Fibroblast of lung (primary cell): ENCODE data around the gene TMEM74B. TPM values are rescaled to one million over a fixed set of nuclear protein-coding genes. Genes with fewer than 3 reads are reported as not detected.

Source experiments
- DNase-seq, 2 donors: peaks; one replicate each; pipeline versions ENCODE4 v3.0.0 to v3.0.0-alpha.2; 2010; ENCODE audit warnings: low read depth in 2 of 2
- H2AFZ ChIP-seq: 2 replicates; pipeline ENCODE4 v1.5.1; 2012; ENCODE audit warnings: low read length, control low read depth, inconsistent platforms
- H3K27ac ChIP-seq: 2 replicates; pipeline ENCODE4 v1.5.1; 2011; ENCODE audit warnings: low read length, control low read depth; ENCODE audit not compliant: insufficient read depth
- H3K27me3 ChIP-seq: 2 replicates; pipeline ENCODE4 v1.5.1; 2011; ENCODE audit warnings: mild to moderate bottlenecking, low read length; ENCODE audit not compliant: control insufficient read depth, insufficient read depth
- H3K36me3 ChIP-seq: 2 replicates; pipeline ENCODE4 v1.5.1; 2011; ENCODE audit warnings: low read length; ENCODE audit not compliant: control insufficient read depth, insufficient read depth
- H3K4me1 ChIP-seq: 2 replicates; pipeline ENCODE4 v1.5.1; 2011; ENCODE audit warnings: low read length; ENCODE audit not compliant: control insufficient read depth, insufficient read depth; ENCODE audit errors: extremely low read depth
- H3K4me2 ChIP-seq: 2 replicates; pipeline ENCODE4 v1.5.1; 2011; ENCODE audit warnings: low read length, control low read depth; ENCODE audit not compliant: insufficient read depth; ENCODE audit errors: extremely low read depth
- H3K4me3 ChIP-seq, 4 experiments: fragments of 200-600 bp in 1 of 4; sonication (generic) in 1 of 4; replicated peaks in 1 of 4; 2 replicates each; pipeline ENCODE4 v1.5.1; 2011 to 2016; ENCODE audit warnings: low read length in 4 of 4, low read depth in 3 of 4, mild to moderate bottlenecking in 3 of 4, control low read depth in 2 of 4, inconsistent platforms in 1 of 4, mixed read lengths in 1 of 4; ENCODE audit not compliant: insufficient read depth in 1 of 4; ENCODE audit errors: control extremely low read depth in 1 of 4
- H3K79me2 ChIP-seq: 2 replicates; pipeline ENCODE4 v1.5.1; 2012; ENCODE audit warnings: mild to moderate bottlenecking, low read length, inconsistent platforms; ENCODE audit not compliant: control insufficient read depth, insufficient read depth
- H3K9ac ChIP-seq: 2 replicates; pipeline ENCODE4 v1.5.1; 2011; ENCODE audit warnings: mild to moderate bottlenecking, low read length, control low read depth; ENCODE audit not compliant: insufficient read depth
- H3K9me3 ChIP-seq: 2 replicates; pipeline ENCODE4 v1.5.1; 2012; ENCODE audit warnings: low read depth, low read length; ENCODE audit not compliant: control insufficient read depth, insufficient read depth
- H4K20me1 ChIP-seq: 2 replicates; pipeline ENCODE4 v1.5.1; 2011; ENCODE audit warnings: low read length; ENCODE audit not compliant: control insufficient read depth, insufficient read depth; ENCODE audit errors: extremely low read depth
- CTCF ChIP-seq, 2 donors: IDR thresholded peaks in 1 of 2; conservative IDR thresholded peaks in 1 of 2; 1 replicate in 1 of 2; 2 replicates in 1 of 2; pipeline ENCODE4 v1.5.1; 2011 to 2012; ENCODE audit warnings: low read length in 2 of 2, control low read depth in 1 of 2, inconsistent platforms in 1 of 2, low read depth in 1 of 2, mild to moderate bottlenecking in 1 of 2
- EZH2 ChIP-seq: IDR thresholded peaks from 2 replicates; pipeline ENCODE4 v1.5.1; 2012; ENCODE audit warnings: low read length, control low read depth, mild to moderate bottlenecking; ENCODE audit errors: missing control alignments
- polyA plus RNA-seq, 2 donors: library from polyadenylated mRNA; depleted of rRNA in 1 of 2; stranded (reverse) in 1 of 2; unstranded in 1 of 2; fragments of >200 nt; gene quantifications; 2 replicates each; pipeline ENCODE4 v1.2.1, GENCODE V29; 2011 to 2012; ENCODE audit warnings: missing spikeins in 1 of 2
- total RNA-seq: library from RNA; depleted of rRNA; stranded (reverse); fragments of >200 nt; gene quantifications from 2 replicates; pipeline ENCODE4 v1.2.1, GENCODE V29; 2014

The TMEM74B gene
- total and polyA plus RNA-seq, 2 donors (not counting 1 experiment from before 2014, with no cell fraction given), result not detected

- no peak overlapping the region for H2AFZ ChIP-seq
These were observed 22.6 kb upstream of the TMEM74B start for GRCh38 chr20:1207293-1207878.

DNA sequence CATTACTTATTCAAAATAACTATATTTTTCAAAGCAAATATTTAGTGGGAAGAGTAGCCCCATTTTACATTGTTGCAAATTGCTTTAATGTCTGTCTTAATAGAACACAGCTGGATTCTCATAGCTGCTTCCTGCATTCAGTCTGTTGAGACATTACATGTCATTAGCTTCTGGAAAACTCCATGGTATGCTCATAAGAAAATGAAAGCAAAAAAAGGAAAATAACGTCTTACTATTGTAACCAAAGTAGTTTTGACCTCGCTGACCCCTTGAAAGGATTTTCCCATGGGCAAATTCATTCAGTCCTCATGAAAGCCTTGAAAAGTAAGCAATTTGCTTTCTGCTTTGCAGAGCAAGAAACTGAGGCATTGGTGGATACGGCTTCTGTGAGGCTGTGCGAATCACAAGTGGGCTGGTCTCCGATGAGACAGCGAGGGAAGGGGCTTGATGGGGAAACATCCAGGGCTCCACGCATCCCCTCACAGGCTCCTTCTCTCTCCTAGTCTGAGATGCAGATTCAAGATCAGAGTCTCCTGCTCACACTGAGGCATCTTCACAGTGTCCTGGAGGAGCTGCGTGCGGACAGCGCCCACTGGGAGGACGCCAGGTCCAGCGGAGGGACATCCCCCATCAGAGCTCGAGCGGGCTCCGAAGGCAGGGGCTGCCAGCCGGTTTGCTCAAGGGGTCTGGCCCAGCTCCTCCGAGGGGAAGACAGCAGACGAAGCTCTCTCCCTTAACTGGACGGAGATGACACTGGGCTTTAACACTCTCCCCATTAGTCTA, 21.8 kb upstream of the TMEM74B start:
- TF ChIP-seq EZH2, result no peak
- TF ChIP-seq CTCF (conservative IDR thresholded peaks at IDR 0.05 in 1 of 2, IDR thresholded peaks at IDR 0.05 in 1 of 2; ENCODE audit: low read depth in 1 of 2, low read length in 2 of 2), result no peak
- H4K20me1 ChIP-seq, result no peaks in the 10 kb centered on the region
- H3K27me3 ChIP-seq, result peaks cover 24% of the 10 kb centered on the region
- no peak overlapping the region for H2AFZ ChIP-seq
- H3K4me1 ChIP-seq, result no peaks in the 10 kb centered on the region
- H3K36me3 ChIP-seq, result no peaks in the 10 kb centered on the region
- H3K9me3 ChIP-seq, result no peaks in the 10 kb centered on the region
- H3K4me2 ChIP-seq, result peak overlapping the region; percentile 13
- peak overlapping the region in 1 of 4 experiments; percentile 28 for H3K4me3 ChIP-seq
- no peak overlapping the region for H3K9ac ChIP-seq
- DNase-seq, result no peak
- no peak overlapping the region for H3K27ac ChIP-seq
- H3K79me2 ChIP-seq, result no peaks in the 10 kb centered on the region

More at GRCh38 chr20:1207293-1207878, 22.6 kb upstream of the TMEM74B start:
- H3K27ac ChIP-seq, result no peak overlapping the region
- H3K79me2 ChIP-seq, result no peaks in the 10 kb centered on the region
- H3K9me3 ChIP-seq, result no peaks in the 10 kb centered on the region
- H3K4me1 ChIP-seq, result no peaks in the 10 kb centered on the region
- H3K4me3 ChIP-seq, result no peak overlapping the region
- no peak for TF ChIP-seq CTCF (conservative IDR thresholded peaks at IDR 0.05 in 1 of 2, IDR thresholded peaks at IDR 0.05 in 1 of 2; ENCODE audit: low read depth in 1 of 2, low read length in 2 of 2)
- peak; percentile 45 for TF ChIP-seq EZH2
- no peak for DNase-seq
- no peak overlapping the region for H3K4me2 ChIP-seq
- H3K36me3 ChIP-seq, result no peaks in the 10 kb centered on the region
- no peak overlapping the region for H3K9ac ChIP-seq
- peaks cover 24% of the 10 kb centered on the region for H3K27me3 ChIP-seq
- no peaks in the 10 kb centered on the region for H4K20me1 ChIP-seq

DNA sequence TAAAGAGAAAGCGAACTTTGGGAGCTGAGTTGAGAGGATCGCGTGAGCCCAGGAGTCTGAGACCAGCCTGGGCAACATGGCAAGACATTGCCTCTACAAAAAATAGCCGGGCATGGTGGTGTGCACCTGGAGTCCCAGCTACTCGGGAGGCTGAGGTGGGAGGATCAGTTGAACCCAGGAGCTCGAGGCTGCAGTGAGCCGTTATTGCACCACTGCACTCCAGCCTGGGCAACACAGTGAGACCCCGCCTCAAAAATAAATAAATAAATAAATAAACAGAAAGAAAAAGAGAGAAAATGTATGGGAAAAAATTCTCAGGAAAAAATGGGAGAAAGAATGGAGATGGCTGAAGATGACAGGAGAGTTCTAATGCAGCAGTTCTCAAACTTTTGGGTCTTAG, 21.0 kb upstream of the TMEM74B start:
- Histone ChIP-seq H3K79me2 (no peaks in the 10 kb centered on the region), H4K20me1 (no peaks in the 10 kb centered on the region), H3K4me2 (no peak overlapping the region), H3K4me1 (no peaks in the 10 kb centered on the region), H3K9ac (no peak overlapping the region), H3K27me3 (peaks cover 24% of the 10 kb centered on the region), H3K4me3 (no peak overlapping the region), H2AFZ (no peak overlapping the region), H3K36me3 (no peaks in the 10 kb centered on the region), H3K9me3 (no peaks in the 10 kb centered on the region), H3K27ac (no peak overlapping the region)
- TF ChIP-seq CTCF (conservative IDR thresholded peaks at IDR 0.05 in 1 of 2, IDR thresholded peaks at IDR 0.05 in 1 of 2; ENCODE audit: low read depth in 1 of 2, low read length in 2 of 2) (no peak), EZH2 (no peak)
- DNase-seq, result no peak
